GM12801 (cell line): ENCODE results near the gene PRRT4.

Experiments used
- TF ChIP-seq, protein P1 (sequence below): IDR thresholded peaks from one replicate; pipeline ENCODE4 v1.5.1; 2011; ENCODE audit warnings: control low read depth; ENCODE audit not compliant: insufficient read length; ENCODE audit errors: extremely low read depth

The PRRT4 gene

GRCh38 chr7:128318691-128319090, 42.8 kb downstream of the PRRT4 start:
- TF ChIP-seq, protein P1, sequence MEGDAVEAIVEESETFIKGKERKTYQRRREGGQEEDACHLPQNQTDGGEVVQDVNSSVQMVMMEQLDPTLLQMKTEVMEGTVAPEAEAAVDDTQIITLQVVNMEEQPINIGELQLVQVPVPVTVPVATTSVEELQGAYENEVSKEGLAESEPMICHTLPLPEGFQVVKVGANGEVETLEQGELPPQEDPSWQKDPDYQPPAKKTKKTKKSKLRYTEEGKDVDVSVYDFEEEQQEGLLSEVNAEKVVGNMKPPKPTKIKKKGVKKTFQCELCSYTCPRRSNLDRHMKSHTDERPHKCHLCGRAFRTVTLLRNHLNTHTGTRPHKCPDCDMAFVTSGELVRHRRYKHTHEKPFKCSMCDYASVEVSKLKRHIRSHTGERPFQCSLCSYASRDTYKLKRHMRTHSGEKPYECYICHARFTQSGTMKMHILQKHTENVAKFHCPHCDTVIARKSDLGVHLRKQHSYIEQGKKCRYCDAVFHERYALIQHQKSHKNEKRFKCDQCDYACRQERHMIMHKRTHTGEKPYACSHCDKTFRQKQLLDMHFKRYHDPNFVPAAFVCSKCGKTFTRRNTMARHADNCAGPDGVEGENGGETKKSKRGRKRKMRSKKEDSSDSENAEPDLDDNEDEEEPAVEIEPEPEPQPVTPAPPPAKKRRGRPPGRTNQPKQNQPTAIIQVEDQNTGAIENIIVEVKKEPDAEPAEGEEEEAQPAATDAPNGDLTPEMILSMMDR, result no peak

DNA sequence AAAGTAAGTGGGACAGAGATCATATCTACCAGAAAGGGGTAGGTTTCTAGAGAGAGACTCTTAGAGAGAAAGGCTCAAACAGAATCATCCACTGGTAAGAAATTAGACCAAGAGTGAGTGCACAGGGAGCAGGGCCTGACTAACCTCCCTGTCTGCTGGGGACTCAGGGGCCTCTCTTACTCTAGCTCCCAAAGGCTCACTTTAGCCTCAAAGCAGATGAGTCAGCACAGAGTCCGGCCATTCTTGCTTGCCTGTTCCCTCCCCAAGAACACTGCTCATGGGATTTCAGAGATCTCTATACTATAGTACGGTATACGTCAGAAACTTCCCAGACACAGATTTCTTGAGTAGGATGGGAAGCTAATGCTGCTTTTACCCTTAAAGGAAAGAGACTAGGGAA, 50.5 kb downstream of the PRRT4 start:
- TF ChIP-seq, protein P1, result no peak

DNA sequence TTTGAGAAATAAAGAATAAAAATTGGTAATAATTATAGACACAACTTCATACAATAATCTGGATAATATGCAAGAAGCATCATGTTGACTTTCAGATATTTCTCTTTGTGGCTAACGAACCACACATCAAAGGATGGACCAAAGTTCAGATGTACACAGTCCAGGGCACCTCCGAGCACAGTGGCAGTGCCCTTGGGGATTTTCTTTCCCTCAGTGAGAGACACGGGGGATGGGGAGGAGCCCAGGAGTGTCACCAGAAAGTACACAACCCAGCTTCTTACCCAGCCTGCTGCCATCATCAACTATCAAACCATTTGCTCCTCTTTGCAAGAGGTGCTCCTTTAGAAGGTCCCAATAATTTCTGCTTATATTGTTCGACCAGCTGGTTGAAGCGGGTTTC, 51.0 kb downstream of the PRRT4 start:
- TF ChIP-seq, protein P1, result no peak

DNA sequence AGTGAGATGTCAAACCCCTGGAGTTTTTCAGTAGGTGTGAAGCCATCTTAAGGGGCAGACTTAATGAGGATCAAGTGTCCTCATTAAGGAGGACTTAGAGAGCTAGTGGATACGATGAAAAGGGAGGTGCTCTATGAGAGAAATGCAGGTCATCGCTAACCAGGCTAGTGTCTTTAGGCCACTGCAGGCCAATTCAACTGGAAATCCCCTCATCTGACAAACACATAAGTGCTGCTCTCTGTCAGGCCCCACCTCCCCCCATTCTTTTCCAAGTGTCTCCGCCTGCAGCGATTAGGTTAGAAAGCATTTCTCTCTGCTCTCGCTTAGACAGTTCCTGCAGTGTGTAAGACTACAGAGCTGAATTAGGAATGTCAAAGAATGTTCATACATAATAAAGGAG, 51.5 kb downstream of the PRRT4 start:
- TF ChIP-seq, protein P1, result no peak

DNA sequence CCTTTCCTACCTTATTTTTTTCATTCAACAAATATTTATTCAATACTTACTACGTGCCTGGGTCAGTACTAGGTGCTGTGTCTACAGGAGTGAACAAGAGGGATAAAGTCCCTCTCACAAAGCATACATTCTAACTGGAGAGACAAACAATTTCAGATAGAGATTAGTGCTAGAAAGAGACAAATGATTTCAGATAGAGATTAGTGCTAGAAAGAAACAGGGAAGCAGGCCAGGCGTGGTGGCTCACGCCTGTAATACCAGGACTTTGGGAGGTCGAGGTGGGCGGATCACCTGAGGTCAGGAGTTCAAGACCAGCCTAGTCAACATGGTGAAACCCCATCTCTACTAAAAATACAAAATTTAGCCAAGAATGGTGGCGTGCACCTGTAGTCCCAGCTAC, 52.4 kb downstream of the PRRT4 start:
- TF ChIP-seq, protein P1, result no peak

- TF ChIP-seq, protein P1, result no peak
Observed at GRCh38 chr7:128307061-128307460, 54.4 kb downstream of the PRRT4 start.

DNA sequence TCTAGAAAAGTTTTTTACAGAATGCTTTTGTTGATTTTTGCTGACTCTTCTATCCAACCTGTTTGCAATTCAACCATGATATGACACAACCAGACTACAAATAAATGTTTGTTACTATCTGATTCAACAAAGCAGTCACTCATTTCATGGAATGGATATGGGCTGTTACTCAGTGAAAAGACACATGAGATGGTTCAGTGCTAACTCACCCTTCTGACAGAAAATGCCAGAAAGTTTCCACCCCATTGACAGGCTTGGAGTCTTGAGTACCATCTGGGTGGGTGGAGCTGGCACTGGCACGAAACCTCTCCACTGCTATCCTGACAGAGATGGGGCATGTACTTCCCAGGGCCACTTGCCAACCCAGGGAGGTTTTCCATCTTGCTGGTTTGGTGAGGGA, 57.3 kb downstream of the PRRT4 start:
- TF ChIP-seq, protein P1, result no peak

DNA sequence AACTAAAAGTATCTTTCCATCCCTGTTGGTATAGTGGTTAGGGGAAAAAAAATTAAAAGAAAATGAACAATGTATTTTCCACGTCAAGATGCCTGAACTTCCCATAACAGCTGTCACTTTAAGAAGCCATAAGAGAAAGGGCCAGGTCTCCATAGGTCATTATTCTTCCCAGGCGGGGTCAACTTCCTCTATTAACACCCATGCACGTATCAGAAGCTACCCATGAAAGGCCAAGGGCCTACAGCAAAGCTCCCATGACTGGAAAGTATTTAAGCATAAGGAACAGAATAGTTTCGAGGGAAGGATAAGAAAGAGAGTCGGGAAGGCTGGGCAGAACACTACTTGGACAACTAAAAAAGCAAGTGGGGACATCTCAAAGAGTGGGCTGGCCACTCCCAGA, 57.8 kb downstream of the PRRT4 start:
- TF ChIP-seq, protein P1, result no peak
